HEK293 (cell line): ENCODE results near the gene PRKCE.

Source experiments
- CTCF ChIA-PET: fragments of 350-600 bp; formaldehyde crosslinking; extraction: SDS; loops from one replicate; lab custom pipeline; 2021; ENCODE audit warnings: antibody characterized with exemption; lab: Yijun Ruan, JAX
- POLR2A ChIA-PET: fragments of 300-600 bp; formaldehyde crosslinking; extraction: SDS; loops from one replicate; lab custom pipeline; 2020; ENCODE audit warnings: antibody characterized with exemption, inconsistent platforms; lab: Yijun Ruan, JAX
- H3K27ac ChIP-seq: fragments of 200-500 bp; sonication (Bioruptor generic); 2 replicates; pipeline ENCODE4 v1.5.1; 2014; ENCODE audit warnings: low read depth, low read length, control low read depth, inconsistent platforms; ENCODE audit errors: extremely low read depth
- H3K36me3 ChIP-seq, 2 experiments: fragments of 200-500 bp in 1 of 2; sonication (Bioruptor generic) in 1 of 2; 1 replicate in 1 of 2; 2 replicates in 1 of 2; pipeline ENCODE4 v1.5.1; 2014 to 2017; ENCODE audit warnings: inconsistent platforms in 2 of 2, low read length in 2 of 2; ENCODE audit not compliant: control insufficient read depth in 2 of 2, insufficient read depth in 1 of 2
- H3K4me1 ChIP-seq: fragments of 200-500 bp; sonication (Bioruptor generic); 2 replicates; pipeline ENCODE4 v1.5.1; 2014; ENCODE audit warnings: mild to moderate bottlenecking, low read length, inconsistent platforms; ENCODE audit not compliant: control insufficient read depth, insufficient read depth
- H3K4me3 ChIP-seq: 2 replicates; pipeline ENCODE4 v1.5.1; 2011; ENCODE audit warnings: low read depth, mild to moderate bottlenecking, control low read depth, low read length, moderate library complexity
- H3K9me3 ChIP-seq: fragments of 200-500 bp; sonication (Bioruptor generic); 2 replicates; pipeline ENCODE4 v1.5.1; 2014; ENCODE audit warnings: low read depth, low read length, inconsistent platforms; ENCODE audit not compliant: control insufficient read depth, insufficient read depth
- AEBP2 ChIP-seq: fragments of 450-650 bp; formaldehyde crosslinking; IDR thresholded peaks from 2 replicates; pipeline ENCODE4 v1.5.1; 2016; ENCODE audit warnings: missing biosample characterization, missing genetic modification characterization, borderline replicate concordance
- EGR2 ChIP-seq: fragments of 450-650 bp; formaldehyde crosslinking; IDR thresholded peaks from 2 replicates; pipeline ENCODE4 v1.5.1; 2016; ENCODE audit warnings: low read depth, missing biosample characterization, missing genetic modification characterization
- GLIS1 ChIP-seq: fragments of 450-650 bp; formaldehyde crosslinking; IDR thresholded peaks from 2 replicates; pipeline ENCODE4 v1.5.1; 2016; ENCODE audit warnings: missing biosample characterization, missing genetic modification characterization
- HOXA7 ChIP-seq: sonication (generic); formaldehyde crosslinking; IDR thresholded peaks from 2 replicates; pipeline ENCODE4 v1.8.1; 2022; ENCODE audit warnings: missing genetic modification reagents, borderline replicate concordance
- KLF1 ChIP-seq: fragments of 450-650 bp; formaldehyde crosslinking; IDR thresholded peaks from 2 replicates; pipeline ENCODE4 v1.5.1; 2016; ENCODE audit warnings: missing biosample characterization, missing genetic modification characterization
- OVOL3 ChIP-seq: fragments of 450-650 bp; formaldehyde crosslinking; IDR thresholded peaks from 2 replicates; pipeline ENCODE4 v1.5.1; 2016; ENCODE audit warnings: missing biosample characterization, missing genetic modification characterization
- SALL2 ChIP-seq: fragments of 450-650 bp; formaldehyde crosslinking; IDR thresholded peaks from 2 replicates; pipeline ENCODE4 v1.5.0; 2017; ENCODE audit warnings: missing biosample characterization, mild to moderate bottlenecking, missing genetic modification characterization, borderline replicate concordance
- ZBTB17 ChIP-seq: fragments of 450-650 bp; formaldehyde crosslinking; IDR thresholded peaks from 2 replicates; pipeline ENCODE4 v1.5.1; 2016; ENCODE audit warnings: missing biosample characterization, missing genetic modification characterization
- ZBTB21 ChIP-seq: fragments of 450-650 bp; formaldehyde crosslinking; IDR thresholded peaks from 2 replicates; pipeline ENCODE4 v1.5.1; 2017; ENCODE audit warnings: missing biosample characterization, missing genetic modification characterization
- ZBTB44 ChIP-seq: fragments of 450-650 bp; IDR thresholded peaks from 2 replicates; pipeline ENCODE4 v1.5.1; 2018; ENCODE audit warnings: missing biosample characterization, mild to moderate bottlenecking, missing genetic modification characterization
- ZNF184 ChIP-seq: fragments of 450-650 bp; IDR thresholded peaks from 2 replicates; pipeline ENCODE4 v1.5.1; 2018; ENCODE audit warnings: missing biosample characterization, mild to moderate bottlenecking, missing genetic modification characterization
- ZNF239 ChIP-seq: fragments of 450-650 bp; formaldehyde crosslinking; IDR thresholded peaks from 2 replicates; pipeline ENCODE4 v1.5.1; 2016; ENCODE audit warnings: missing biosample characterization, missing genetic modification characterization
- ZNF302 ChIP-seq: fragments of 450-650 bp; formaldehyde crosslinking; IDR thresholded peaks from 2 replicates; pipeline ENCODE4 v1.5.1; 2016; ENCODE audit warnings: missing biosample characterization, missing genetic modification characterization, low read depth
- ZNF530 ChIP-seq: fragments of 450-650 bp; formaldehyde crosslinking; IDR thresholded peaks from 2 replicates; pipeline ENCODE4 v1.5.1; 2016; ENCODE audit warnings: low read depth, missing biosample characterization, missing genetic modification characterization
- ZNF621 ChIP-seq: fragments of 450-650 bp; formaldehyde crosslinking; IDR thresholded peaks from 2 replicates; pipeline ENCODE4 v1.5.1; 2017; ENCODE audit warnings: missing biosample characterization, missing genetic modification characterization
- ZNF624 ChIP-seq: fragments of 450-650 bp; formaldehyde crosslinking; IDR thresholded peaks from 2 replicates; pipeline ENCODE4 v1.5.1; 2017; ENCODE audit warnings: missing biosample characterization, missing genetic modification characterization
- ZNF658 ChIP-seq: fragments of 450-650 bp; formaldehyde crosslinking; IDR thresholded peaks from 2 replicates; pipeline ENCODE4; 2016; ENCODE audit warnings: missing biosample characterization, missing genetic modification characterization
- ZNF660 ChIP-seq: fragments of 450-650 bp; IDR thresholded peaks from 2 replicates; pipeline ENCODE4 v1.5.1; 2018; ENCODE audit warnings: missing biosample characterization, mild to moderate bottlenecking, missing genetic modification characterization
- ZNF837 ChIP-seq: fragments of 450-650 bp; formaldehyde crosslinking; IDR thresholded peaks from 2 replicates; pipeline ENCODE4 v1.5.1; 2016; ENCODE audit warnings: missing biosample characterization, missing genetic modification characterization

Gene PRKCE

GRCh38 chr2:46145017-46145416 lies 493.5 kb downstream of the PRKCE start:
- POLR2A ChIA-PET: no interaction called here
- Histone ChIP-seq H3K36me3 (no peaks in the 10 kb centered on the region; a peak in 1 of 3 replicates), H3K27ac (no peak overlapping the region), H3K4me3 (no peak overlapping the region), H3K4me1 (no peaks in the 10 kb centered on the region), H3K9me3 (no peaks in the 10 kb centered on the region)
- no peak for TF ChIP-seq ZNF302
- TF ChIP-seq AEBP2 (tag by site-specific recombination): no peak
- TF ChIP-seq EGR2 (tag by site-specific recombination): no peak
- TF ChIP-seq ZNF660 (tag by site-specific recombination): no peak
- no peak for TF ChIP-seq KLF1 (tag by site-specific recombination)
- TF ChIP-seq ZNF621 (tag by site-specific recombination): no peak
- TF ChIP-seq ZNF184 (tag by site-specific recombination): no peak
- CTCF ChIA-PET: no interaction called here

- Histone ChIP-seq H3K9me3 (no peaks in the 10 kb centered on the region), H3K4me3 (no peak overlapping the region), H3K36me3 (no peaks in the 10 kb centered on the region; a peak in 1 of 3 replicates), H3K27ac (no peak overlapping the region), H3K4me1 (no peaks in the 10 kb centered on the region)
- TF ChIP-seq ZNF624 (no peak), ZNF837 (tag by site-specific recombination) (no peak), GLIS1 (tag by site-specific recombination) (no peak), OVOL3 (tag by site-specific recombination) (no peak), ZNF530 (tag by site-specific recombination) (no peak), ZBTB17 (tag by site-specific recombination) (no peak), ZBTB21 (tag by site-specific recombination) (no peak), HOXA7 (CRISPR knock-in tag) (no peak), ZNF302 (no peak), ZBTB44 (no peak)
- ChIA-PET POLR2A (no interaction called here), CTCF (no interaction called here)
Measured at GRCh38 chr2:46145840-46146239, 494.4 kb downstream of the PRKCE start.

- ChIA-PET POLR2A (interaction anchor here (0.9 kb wide), 1 partner anchor 11 kb away, joined by 3 read pairs; no protein-coding TSS in a partner anchor), CTCF (interaction anchor here (0.6 kb wide), 1 partner anchor 84 kb away, joined by 4 read pairs; no protein-coding TSS in a partner anchor)
- H3K27ac ChIP-seq: no peak overlapping the region
- H3K4me1 ChIP-seq: no peaks in the 10 kb centered on the region
- no peak overlapping the region for H3K4me3 ChIP-seq
- H3K36me3 ChIP-seq: no peaks in the 10 kb centered on the region; a peak in 1 of 3 replicates
- no peaks in the 10 kb centered on the region for H3K9me3 ChIP-seq
- no peak for TF ChIP-seq ZNF239 (tag by site-specific recombination)
- TF ChIP-seq SALL2: no peak
- no peak for TF ChIP-seq ZNF658 (tag by site-specific recombination)
Measured at GRCh38 chr2:46146866-46147502, 495.5 kb downstream of the PRKCE start.
